22Rv1 (cell line): ENCODE results near the gene EDDM13.

Experiments
- CTCF ChIP-seq: fragments of 450-650 bp; IDR thresholded peaks from 2 replicates; pipeline ENCODE4 v1.5.1; 2017; ENCODE audit warnings: mild to moderate bottlenecking
- ZFX ChIP-seq: fragments of 450-650 bp; IDR thresholded peaks from 2 replicates; pipeline ENCODE4 v1.6.1; 2017; ENCODE audit warnings: antibody characterized with exemption, borderline replicate concordance

GRCh38 chr19:56332695-56333094 lies 60.1 kb downstream of the EDDM13 start:
- TF ChIP-seq CTCF (no peak), ZFX (no peak)
